ENCODE measurements around the gene CFAP100.

The CFAP100 gene

DNA sequence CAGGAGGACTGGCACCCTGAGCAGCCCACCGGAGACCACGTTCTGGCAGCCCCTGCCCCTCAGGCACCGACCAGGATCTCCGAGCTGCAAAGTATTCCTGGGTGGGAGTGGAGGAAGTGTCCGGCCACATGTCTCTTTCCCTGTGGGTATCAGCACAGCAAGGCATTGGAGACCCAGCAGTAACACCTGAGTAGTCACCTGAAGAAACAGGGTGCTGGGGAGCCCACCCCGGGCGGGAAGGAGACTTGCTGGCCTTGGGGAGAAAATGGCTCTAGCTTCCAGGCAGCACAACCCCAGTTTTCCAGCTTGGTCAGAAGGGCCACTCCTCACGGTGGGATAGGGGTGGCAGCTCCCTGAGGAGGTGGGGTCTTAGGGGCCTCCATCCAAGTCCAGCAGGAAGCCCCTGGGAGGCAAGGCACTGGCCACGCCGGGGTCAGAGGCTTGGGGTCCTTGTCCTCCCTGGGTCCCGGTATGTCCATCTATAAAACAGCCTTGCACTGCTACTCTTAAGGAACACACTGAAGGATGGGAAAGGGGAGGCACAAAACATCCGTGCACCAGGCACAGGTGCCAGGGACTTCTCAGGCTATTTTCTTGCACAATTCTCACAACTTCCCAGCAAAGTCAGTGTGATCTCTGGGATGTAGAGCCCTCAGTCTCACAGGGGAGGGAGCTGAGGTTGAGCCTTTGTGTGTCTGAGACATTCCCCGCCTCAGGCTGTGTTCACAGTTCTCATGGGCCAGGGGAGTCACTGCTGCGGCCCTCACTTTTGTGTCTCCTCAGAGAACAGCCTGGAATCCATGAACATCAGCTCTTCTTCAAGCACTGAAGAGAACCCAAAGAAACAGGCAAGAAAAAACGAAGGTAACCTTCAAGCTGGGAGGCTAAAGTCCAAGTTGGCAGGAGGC is 11.9 kb downstream of the CFAP100 start:
- no peak for DNase-seq

- no peak for DNase-seq
These were observed 12.8 kb downstream of the CFAP100 start for GRCh38 chr3:126407412-126408044.

- no peak for DNase-seq
These were observed 13.4 kb downstream of the CFAP100 start for GRCh38 chr3:126408099-126408498.

GRCh38 chr3:126412841-126413692 is 18.4 kb downstream of the CFAP100 start:
- no peak for DNase-seq

- DNase-seq, result no peak
These were observed 19.0 kb downstream of the CFAP100 start for GRCh38 chr3:126413693-126414080.

- no peak for DNase-seq
These were observed 19.7 kb downstream of the CFAP100 start for GRCh38 chr3:126414406-126414805.

- no peak for DNase-seq
These were observed 20.4 kb downstream of the CFAP100 start for GRCh38 chr3:126414961-126415660.

DNA sequence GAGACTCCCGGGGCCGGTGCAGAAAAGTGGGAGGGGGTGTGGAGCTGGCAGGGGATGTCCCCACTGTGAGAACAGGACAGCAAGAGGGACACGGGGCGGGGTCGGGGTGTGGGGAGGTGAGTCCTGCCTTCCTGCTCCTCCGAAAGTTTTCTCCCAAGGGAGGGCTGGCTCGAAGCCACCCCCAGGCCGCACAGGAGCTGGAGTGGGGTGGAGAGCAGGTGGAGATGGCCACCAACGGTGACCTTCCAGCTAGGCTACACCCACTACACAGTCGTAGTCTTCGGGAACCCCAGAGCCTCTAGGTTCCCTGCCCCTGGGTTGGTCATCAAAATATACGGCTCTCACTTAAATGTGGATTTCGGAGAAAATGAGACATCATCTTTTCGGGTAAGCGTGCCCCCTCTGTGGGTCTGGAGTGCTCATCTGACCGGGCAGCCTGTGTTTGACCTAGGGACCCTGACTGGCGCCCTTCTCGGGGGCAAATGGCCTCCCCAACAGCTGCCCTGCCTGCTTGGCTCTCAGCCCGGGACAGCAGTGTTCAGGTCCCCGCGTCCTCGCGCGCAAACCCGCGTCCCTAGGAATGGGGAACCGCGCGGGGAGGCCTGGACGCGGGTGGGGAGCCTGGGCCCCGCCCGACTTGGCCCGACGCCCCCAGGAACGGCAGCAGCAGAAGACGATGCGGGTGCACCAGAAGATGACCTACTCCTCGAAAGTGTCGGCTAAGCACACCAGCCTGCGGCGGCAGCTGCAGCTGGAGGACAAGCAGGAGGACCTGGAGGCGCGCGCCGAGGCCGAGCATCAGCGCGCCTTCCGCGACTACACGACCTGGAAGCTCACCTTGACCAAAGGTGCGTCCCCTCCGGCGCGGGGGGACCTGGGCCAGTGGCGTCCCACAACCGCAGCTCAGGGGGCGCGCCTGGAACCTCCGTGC is 21.2 kb downstream of the CFAP100 start:
- DNase-seq, result no peak

DNA sequence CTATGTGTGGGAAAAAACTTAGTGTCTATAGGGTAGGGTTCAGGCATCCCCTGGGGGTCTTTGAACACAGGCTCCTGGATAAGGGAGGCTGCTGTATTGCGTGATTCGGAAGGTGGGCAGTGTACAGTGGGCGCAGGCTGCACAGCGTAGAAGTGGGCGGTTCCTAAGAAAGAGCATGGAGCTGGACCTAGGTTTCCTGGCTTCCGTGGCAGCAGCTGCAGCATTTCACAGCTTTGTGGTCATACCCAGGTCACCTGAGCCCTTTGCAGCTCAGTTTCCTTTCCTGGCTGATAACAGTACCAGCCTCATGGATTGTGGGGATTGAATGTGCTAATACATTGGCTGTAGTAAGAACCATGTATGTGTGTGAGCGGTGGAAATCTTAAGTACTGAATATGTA is 22.2 kb downstream of the CFAP100 start:
- no peak for DNase-seq

DNA sequence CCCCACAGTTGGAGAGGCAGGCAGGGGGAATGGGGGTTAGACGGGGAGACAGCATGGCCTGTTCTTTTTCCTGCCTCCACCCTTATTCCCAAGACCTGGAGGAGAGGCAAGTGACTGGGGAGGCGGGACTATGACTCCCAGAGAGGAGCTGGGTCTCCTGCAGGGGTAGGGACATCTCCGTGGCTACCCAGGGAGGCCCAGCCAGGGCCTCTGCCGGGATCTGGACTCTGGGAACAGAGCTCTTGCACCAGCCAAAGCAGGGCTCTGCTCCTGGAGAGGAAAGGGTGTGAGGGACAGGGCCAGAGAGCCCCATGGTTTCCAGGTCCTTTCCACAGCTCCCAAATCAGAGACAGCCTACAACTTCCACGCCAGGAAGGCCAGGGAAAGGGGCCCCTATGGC is 22.8 kb downstream of the CFAP100 start:
- no peak for DNase-seq

DNA sequence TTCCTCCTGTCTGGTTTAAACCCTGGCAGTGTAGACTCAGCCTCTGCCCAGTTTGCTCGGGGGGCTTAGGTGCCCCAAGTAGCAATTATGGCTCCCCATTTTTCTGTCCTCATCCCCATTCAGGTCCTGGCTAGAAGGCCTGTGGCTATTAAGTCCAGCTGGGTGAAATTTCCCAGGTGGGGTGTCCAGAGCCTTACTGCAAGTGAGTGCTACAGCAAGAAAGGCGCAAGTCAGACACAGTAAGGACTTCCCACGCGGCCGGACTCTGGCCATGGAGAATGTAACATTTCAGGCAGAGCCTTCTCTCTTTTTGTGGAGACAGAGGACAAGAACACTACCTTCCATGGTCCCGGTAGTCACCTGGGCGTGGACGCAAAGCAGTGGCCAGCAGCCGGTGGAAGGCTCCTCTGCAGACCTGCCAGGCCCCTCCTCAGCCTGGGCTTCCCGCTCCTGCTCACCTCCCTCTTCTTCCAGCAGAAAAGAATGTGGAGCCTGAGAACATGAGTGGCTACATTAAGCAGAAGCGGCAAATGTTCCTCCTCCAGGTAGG is 23.3 kb downstream of the CFAP100 start:
- DNase-seq, result no peak

GRCh38 chr3:126418661-126419131 is 24.0 kb downstream of the CFAP100 start:
- no peak for DNase-seq

DNA sequence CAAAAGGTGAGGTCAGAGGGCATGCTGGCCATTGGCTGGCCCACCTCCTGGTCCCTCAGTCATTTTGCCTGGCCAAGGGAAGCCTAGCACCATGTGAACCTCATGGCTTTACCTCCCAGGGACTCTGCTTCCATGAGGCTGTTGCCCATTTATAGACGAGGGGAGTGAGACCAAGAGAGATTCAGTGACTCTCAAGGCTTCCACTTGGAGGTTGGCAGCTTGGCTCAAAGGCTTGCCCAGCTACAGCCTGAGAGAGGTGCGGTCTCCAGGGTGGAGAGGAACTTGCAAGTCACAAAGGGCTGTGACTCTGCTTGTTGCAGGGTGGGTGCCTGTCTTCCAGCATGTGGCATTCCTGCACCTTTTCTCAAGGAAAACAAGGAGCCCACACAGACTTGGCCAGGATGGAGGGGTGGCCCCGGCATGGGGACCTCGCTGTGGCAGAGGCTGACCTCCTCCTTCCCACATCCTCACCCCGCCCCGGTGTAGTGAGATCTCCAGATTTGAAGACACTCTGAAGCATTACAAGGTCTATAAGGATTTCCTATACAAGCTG is 24.5 kb downstream of the CFAP100 start:
- no peak for DNase-seq

DNA sequence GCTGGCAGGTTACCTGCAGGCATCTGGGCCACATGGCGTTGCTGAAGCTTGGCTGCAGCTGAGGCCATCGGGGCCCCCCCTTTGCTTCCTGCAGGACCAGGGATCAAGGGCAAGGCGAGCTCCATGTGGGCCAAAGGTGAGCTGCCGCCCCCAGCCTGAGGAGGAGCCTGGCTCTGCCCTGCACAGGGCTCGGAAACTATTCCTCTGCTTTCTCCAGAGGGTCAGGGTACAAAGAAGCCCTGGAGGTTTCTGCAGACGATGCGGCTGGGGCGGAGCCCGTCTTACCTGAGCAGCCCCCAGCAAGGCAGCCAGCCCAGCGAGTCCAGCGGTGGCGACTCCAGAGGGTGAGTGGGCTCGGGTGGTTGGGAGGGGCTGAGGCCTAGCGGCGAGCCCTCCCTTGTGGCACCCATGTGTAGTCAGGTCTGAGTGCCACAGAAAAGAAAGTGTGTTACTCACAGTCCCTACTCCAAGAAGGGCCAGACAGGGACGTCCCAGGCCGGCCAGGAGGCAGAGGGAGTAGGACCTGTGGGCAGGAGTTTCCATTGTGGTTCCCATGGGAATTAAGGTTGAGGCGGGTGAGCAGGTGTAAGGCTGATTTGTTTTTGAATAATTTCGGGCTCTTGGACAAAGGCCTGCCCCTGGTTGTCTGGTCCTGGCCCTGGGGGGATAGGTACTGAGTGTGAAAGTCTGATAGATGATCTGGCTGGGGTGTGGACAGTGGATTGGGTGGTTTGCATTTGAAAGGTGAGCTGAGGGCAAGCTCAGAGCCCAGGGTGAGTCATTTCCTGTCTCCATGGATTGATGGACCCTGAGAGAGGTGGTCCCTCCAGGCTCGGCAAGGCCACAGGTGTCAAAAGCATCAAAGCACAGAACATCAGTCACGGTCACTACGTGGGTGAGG is 25.4 kb downstream of the CFAP100 start:
- DNase-seq, result no peak

GRCh38 chr3:126421573-126422119 is 26.9 kb downstream of the CFAP100 start:
- no peak for DNase-seq

GRCh38 chr3:126422121-126422520 is 27.4 kb downstream of the CFAP100 start:
- no peak for DNase-seq

GRCh38 chr3:126422571-126423091 is 27.9 kb downstream of the CFAP100 start:
- DNase-seq, result no peak

- no peak for DNase-seq
These were observed 28.7 kb downstream of the CFAP100 start for GRCh38 chr3:126423191-126424038.
